ENCODE data around the gene TMEM39A. TPM values are rescaled to one million over a fixed set of nuclear protein-coding genes. Genes with fewer than 3 reads are reported as not detected.

Gene TMEM39A
- total and polyA plus RNA-seq, 2 donors (not counting 3 experiments of a cell fraction or from before 2014, with no cell fraction given): 44.6 to 56.0 TPM

- Histone ChIP-seq H3K4me2 (ENCODE audit: insufficient read depth, low read length) (no peak overlapping the region), H3K79me2 (ENCODE audit: control insufficient read depth, insufficient read depth, low read length) (peaks cover 2% of the 10 kb centered on the region), H2AFZ (ENCODE audit: low read depth, low read length) (no peak overlapping the region), H3K27me3 (ENCODE audit: control insufficient read depth in 2 of 2, insufficient read depth in 2 of 2, low read length in 2 of 2) (no peaks in the 10 kb centered on the region), H3K9ac (replicated peaks; ENCODE audit: extremely low read depth, insufficient read depth, low read length) (no peak overlapping the region), H3K9me1 (replicated peaks; ENCODE audit: control insufficient read depth, extremely low read depth, insufficient read depth, low read length) (no peaks in the 10 kb centered on the region), H3K9me3 (replicated peaks; ENCODE audit: control insufficient read depth, insufficient read depth, low read length) (no peaks in the 10 kb centered on the region), H3K4me1 (ENCODE audit: control insufficient read depth, extremely low read depth, insufficient read depth, low read length) (no peaks in the 10 kb centered on the region), H4K20me1 (replicated peaks; ENCODE audit: control insufficient read depth, extremely low read depth, insufficient read depth, low read length) (no peaks in the 10 kb centered on the region), H3K4me3 (replicated peaks in 1 of 3; ENCODE audit: insufficient read depth in 1 of 3, low read depth in 1 of 3, low read length in 3 of 3) (no peak overlapping the region), H3K27ac (ENCODE audit: insufficient read depth, low read depth, low read length) (no peak overlapping the region), H3K36me3 (ENCODE audit: control insufficient read depth in 2 of 2, extremely low read depth in 1 of 2, insufficient read depth in 2 of 2, low read length in 2 of 2) (peaks cover 21 to 41% of the 10 kb centered on the region in 2 experiments)
- CTCF ChIA-PET: interaction anchor here (1.9 kb wide), 1 partner anchor 11 kb away, joined by 5 read pairs; no protein-coding TSS in a partner anchor
- no peak for DNase-seq (ENCODE audit: low read depth, low spot score)
- dilution Hi-C loops (cut with MboI; ENCODE audit: extremely low pct_ligation_motif_present, low sequenced_read_pairs): no loop called here
- intact Hi-C loops (cut with micrococcal nuclease): no loop called here
- BruUV-seq (replicated peaks): no TSS peak
- POLR2A ChIA-PET: no interaction called here
- no peak for TF ChIP-seq POLR2AphosphoS5 (IDR thresholded peaks at IDR 0.05; ENCODE audit: insufficient read depth, low read depth, low read length)
- no peak for TF ChIP-seq GATA2 (IDR thresholded peaks at IDR 0.05; ENCODE audit: insufficient read depth, insufficient read length, low read depth, low read length)
- no peak for TF ChIP-seq EZH2 (IDR thresholded peaks at IDR 0.05; ENCODE audit: borderline replicate concordance, low read depth, low read length, severe bottlenecking)
- TF ChIP-seq MAX (IDR thresholded peaks at IDR 0.05; ENCODE audit: insufficient read depth, insufficient read length): no peak
- TF ChIP-seq CTCF (IDR thresholded peaks at IDR 0.05; ENCODE audit: extremely low read depth in 1 of 2, insufficient read depth in 1 of 2, low read depth in 1 of 2, low read length in 2 of 2): no peak
- TF ChIP-seq MYC (IDR thresholded peaks at IDR 0.05; ENCODE audit: low read depth, low read length): no peak
- no peak for TF ChIP-seq FOS (IDR thresholded peaks at IDR 0.05; ENCODE audit: borderline replicate concordance, insufficient read depth, low read length)
- TF ChIP-seq JUN (IDR thresholded peaks at IDR 0.05; ENCODE audit: borderline replicate concordance, insufficient read depth, insufficient read length, low read depth): no peak
- TF ChIP-seq POLR2A (IDR thresholded peaks at IDR 0.05; ENCODE audit: low read depth, low read length): no peak
- no peak for FAIRE-seq
Measured at GRCh38 chr3:119409844-119410243, 53.6 kb downstream of the TMEM39A start.

Measured in endothelial cell of umbilical vein (primary cell).